ENCODE measurements around the gene RCAN1. TPM values are rescaled to one million over a fixed set of nuclear protein-coding genes. Genes with fewer than 3 reads are reported as not detected.

The RCAN1 gene
- polyA plus RNA-seq, 1 donor (not counting 4 experiments of a cell fraction or from before 2014, with no cell fraction given) = 21.3 TPM

DNA sequence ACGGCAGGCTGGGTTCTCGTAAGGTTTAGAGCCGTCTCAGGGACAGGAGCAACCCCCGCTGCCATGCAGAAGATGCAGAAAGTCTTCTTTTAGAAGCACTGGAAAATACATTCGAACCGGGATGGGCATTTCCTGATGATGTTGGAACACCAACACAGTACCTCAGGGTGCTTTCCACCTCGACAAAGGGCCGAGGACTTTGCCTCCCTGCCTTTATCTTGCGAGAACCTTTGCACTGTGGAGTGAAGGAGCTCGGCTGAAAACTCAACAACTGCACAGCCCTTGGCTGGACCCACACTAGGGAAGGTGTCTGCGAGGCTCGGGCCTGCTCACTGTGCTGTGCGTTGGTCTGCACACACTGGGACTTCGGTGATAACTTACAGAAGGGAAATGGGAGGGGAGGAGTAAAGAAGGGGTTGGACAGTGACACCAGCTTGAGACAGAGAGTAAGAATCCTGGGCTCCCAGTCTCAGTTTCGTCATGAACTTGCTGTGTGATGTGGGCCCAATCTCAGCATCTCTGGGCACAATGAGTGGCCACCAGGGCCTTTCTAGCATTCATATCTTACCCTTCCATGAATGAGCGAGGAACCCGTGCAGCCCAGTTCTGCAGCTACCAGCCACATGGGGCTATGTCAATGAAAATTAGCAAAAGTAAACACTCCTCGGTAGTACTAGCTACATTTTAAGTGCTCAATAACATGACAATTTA, 18.2 kb downstream of the RCAN1 start:
- Histone ChIP-seq H3K9me1 (ENCODE audit: control insufficient read depth, extremely low read depth, insufficient read depth, low read length) (no peaks in the 10 kb centered on the region), H3K27ac (ENCODE audit: control insufficient read depth, insufficient read depth, low read length) (no peak overlapping the region), H2AFZ (ENCODE audit: control insufficient read depth, low read length) (no peak overlapping the region), H3K4me1 (ENCODE audit: control insufficient read depth, extremely low read depth, insufficient read depth, low read length) (peaks cover 16% of the 10 kb centered on the region), H3K4me3 (ENCODE audit: control insufficient read depth in 2 of 3, extremely low read depth in 1 of 3, insufficient read depth in 2 of 3, low read depth in 1 of 3, low read length in 3 of 3) (no peak overlapping the region), H4K20me1 (ENCODE audit: control insufficient read depth, extremely low read depth, insufficient read depth, low read length) (no peaks in the 10 kb centered on the region), H3K27me3 (ENCODE audit: control insufficient read depth, extremely low read depth, insufficient read depth, low read length) (no peaks in the 10 kb centered on the region), H3K4me2 (ENCODE audit: control insufficient read depth, extremely low read depth, insufficient read depth, low read depth, low read length) (no peak overlapping the region), H3K9me3 (ENCODE audit: control insufficient read depth, low read depth, low read length) (no peaks in the 10 kb centered on the region), H3K36me3 (ENCODE audit: control insufficient read depth in 2 of 2, extremely low read depth in 1 of 2, insufficient read depth in 2 of 2, low read length in 2 of 2) (no peaks in the 10 kb centered on the region), H3K9ac (ENCODE audit: control insufficient read depth, extremely low read depth, insufficient read depth, low read length) (no peak overlapping the region), H3K79me2 (ENCODE audit: control insufficient read depth, insufficient read depth, low read length) (no peaks in the 10 kb centered on the region)
- TF ChIP-seq EZH2 (IDR thresholded peaks at IDR 0.05; ENCODE audit: low read length) = no peak
- TF ChIP-seq CTCF (optimal IDR thresholded peaks at IDR 0.05 in 1 of 3, IDR thresholded peaks at IDR 0.05 in 1 of 3, conservative IDR thresholded peaks at IDR 0.05 in 1 of 3; ENCODE audit: extremely low read depth in 1 of 3, insufficient read depth in 2 of 3, low read length in 3 of 3) = no peak
- DNase-seq (ENCODE audit: low read depth, low spot score) (no peak), FAIRE-seq (no peak)
- dilution Hi-C loops (cut with MboI; ENCODE audit: extremely low pct_ligation_motif_present, low sequenced_read_pairs) = no loop called here

DNA sequence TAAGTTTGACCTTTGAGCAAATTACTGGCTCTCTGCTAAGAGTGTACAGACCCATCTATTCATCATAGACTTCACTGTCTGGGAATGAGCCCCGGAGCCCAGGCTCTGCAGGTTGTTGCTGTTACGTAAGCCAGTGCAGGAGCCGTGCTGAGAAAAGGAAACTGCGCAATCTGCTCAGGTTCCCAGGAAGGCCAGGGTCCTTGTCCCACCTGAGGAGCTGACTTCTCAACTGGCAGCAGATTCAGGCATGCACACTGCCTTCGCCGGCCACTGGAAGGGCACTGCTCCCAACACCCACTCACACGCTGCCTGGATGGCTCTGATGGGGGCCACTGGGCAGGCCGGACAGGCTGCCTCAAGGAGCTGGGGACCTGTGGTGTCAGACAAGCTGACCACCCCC, 19.5 kb downstream of the RCAN1 start:
- H3K4me2 ChIP-seq (ENCODE audit: control insufficient read depth, extremely low read depth, insufficient read depth, low read depth, low read length) = no peak overlapping the region
- H3K9ac ChIP-seq (ENCODE audit: control insufficient read depth, extremely low read depth, insufficient read depth, low read length) = no peak overlapping the region

More for the DNA sequence above, 19.5 kb downstream of the RCAN1 start:
- H3K36me3 ChIP-seq (ENCODE audit: control insufficient read depth in 2 of 2, extremely low read depth in 1 of 2, insufficient read depth in 2 of 2, low read length in 2 of 2) = no peaks in the 10 kb centered on the region
- no peaks in the 10 kb centered on the region for H4K20me1 ChIP-seq (ENCODE audit: control insufficient read depth, extremely low read depth, insufficient read depth, low read length)
- no peaks in the 10 kb centered on the region for H3K9me1 ChIP-seq (ENCODE audit: control insufficient read depth, extremely low read depth, insufficient read depth, low read length)
- H3K4me1 ChIP-seq (ENCODE audit: control insufficient read depth, extremely low read depth, insufficient read depth, low read length) = peaks cover 16% of the 10 kb centered on the region
- no peak overlapping the region for H3K27ac ChIP-seq (ENCODE audit: control insufficient read depth, insufficient read depth, low read length)
- H2AFZ ChIP-seq (ENCODE audit: control insufficient read depth, low read length) = no peak overlapping the region
- FAIRE-seq (no peak), DNase-seq (ENCODE audit: low read depth, low spot score) (no peak)
- no peak overlapping the region for H3K4me3 ChIP-seq (ENCODE audit: control insufficient read depth in 2 of 3, extremely low read depth in 1 of 3, insufficient read depth in 2 of 3, low read depth in 1 of 3, low read length in 3 of 3)
- H3K79me2 ChIP-seq (ENCODE audit: control insufficient read depth, insufficient read depth, low read length) = no peaks in the 10 kb centered on the region
- TF ChIP-seq EZH2 (IDR thresholded peaks at IDR 0.05; ENCODE audit: low read length) (no peak), CTCF (optimal IDR thresholded peaks at IDR 0.05 in 1 of 3, IDR thresholded peaks at IDR 0.05 in 1 of 3, conservative IDR thresholded peaks at IDR 0.05 in 1 of 3; ENCODE audit: extremely low read depth in 1 of 3, insufficient read depth in 2 of 3, low read length in 3 of 3) (no peak)
- no peaks in the 10 kb centered on the region for H3K9me3 ChIP-seq (ENCODE audit: control insufficient read depth, low read depth, low read length)
- H3K27me3 ChIP-seq (ENCODE audit: control insufficient read depth, extremely low read depth, insufficient read depth, low read length) = no peaks in the 10 kb centered on the region
- dilution Hi-C loops (cut with MboI; ENCODE audit: extremely low pct_ligation_motif_present, low sequenced_read_pairs) = no loop called here
